HL-60 (cell line): Measurements from ENCODE around the gene DIP2B.

ENCODE experiments used
- DNase-seq, 2 experiments: peaks; one replicate each; pipeline ENCODE4 v3.0.0-alpha.2; 2010 to 2020; ENCODE audit warnings: low read depth in 1 of 2, low spot score in 1 of 2
- H3K27ac ChIP-seq: fragments of 250-450 bp; sonication (Bioruptor Pico); replicated peaks from 2 replicates; pipeline ENCODE4 v1.5.1; 2020; ENCODE audit warnings: mild to moderate bottlenecking, moderate library complexity
- H3K27me3 ChIP-seq: fragments of 250-450 bp; sonication (Bioruptor Pico); 2 replicates; pipeline ENCODE4 v1.5.1; 2021; ENCODE audit warnings: mild to moderate bottlenecking, moderate library complexity; ENCODE audit not compliant: insufficient read depth, poor library complexity, severe bottlenecking
- H3K4me3 ChIP-seq: replicated peaks from 2 replicates; pipeline ENCODE4 v1.5.1; 2011; ENCODE audit warnings: mild to moderate bottlenecking, control low read depth, low read length; ENCODE audit not compliant: insufficient read depth
- CTCF ChIP-seq: IDR thresholded peaks from one replicate; pipeline ENCODE4 v1.5.1; 2011; ENCODE audit warnings: low read length, control low read depth, inconsistent platforms; ENCODE audit not compliant: insufficient read depth
- GABPA ChIP-seq: IDR thresholded peaks from 2 replicates; pipeline ENCODE4 v1.6.1; 2012; ENCODE audit warnings: low read depth
- POLR2AphosphoS5 ChIP-seq: IDR thresholded peaks from 2 replicates; pipeline ENCODE4 v1.6.1; 2012; ENCODE audit warnings: low read depth
- REST ChIP-seq: IDR thresholded peaks from 2 replicates; pipeline ENCODE4 v1.6.1; 2012; ENCODE audit warnings: low read depth; ENCODE audit not compliant: insufficient replicate concordance
- SPI1 ChIP-seq: IDR thresholded peaks from 2 replicates; pipeline ENCODE4 v1.6.1; 2012; ENCODE audit warnings: low read depth, mild to moderate bottlenecking, borderline replicate concordance

Gene DIP2B

GRCh38 chr12:50660425-50660822 is 155.6 kb downstream of the DIP2B start:
- Histone ChIP-seq H3K27ac (no peak overlapping the region), H3K4me3 (no peak overlapping the region), H3K27me3 (no peaks in the 10 kb centered on the region)
- TF ChIP-seq SPI1: no peak
- no peak for TF ChIP-seq CTCF
- TF ChIP-seq POLR2AphosphoS5: no peak
- TF ChIP-seq GABPA: no peak
- no peak for DNase-seq

- Histone ChIP-seq H3K27ac (no peak overlapping the region), H3K4me3 (no peak overlapping the region), H3K27me3 (no peaks in the 10 kb centered on the region)
- no peak for DNase-seq
- TF ChIP-seq SPI1 (no peak), CTCF (no peak), GABPA (no peak), REST (no peak), POLR2AphosphoS5 (no peak)
Observed at GRCh38 chr12:50661300-50662115, 156.7 kb downstream of the DIP2B start.

GRCh38 chr12:50662116-50662510 is 157.3 kb downstream of the DIP2B start:
- no peak for TF ChIP-seq CTCF
- TF ChIP-seq GABPA: no peak
- no peak for TF ChIP-seq REST
- TF ChIP-seq POLR2AphosphoS5: no peak
- TF ChIP-seq SPI1: no peak
- Histone ChIP-seq H3K27ac (no peak overlapping the region), H3K4me3 (no peak overlapping the region), H3K27me3 (no peaks in the 10 kb centered on the region)
- DNase-seq: no peak

GRCh38 chr12:50665170-50665569 is 160.4 kb downstream of the DIP2B start:
- no peak for DNase-seq
- Histone ChIP-seq H3K27ac (no peak overlapping the region), H3K27me3 (no peaks in the 10 kb centered on the region), H3K4me3 (no peak overlapping the region)
- no peak for TF ChIP-seq SPI1
- TF ChIP-seq POLR2AphosphoS5: no peak
- TF ChIP-seq CTCF: no peak
- TF ChIP-seq GABPA: no peak
- no peak for TF ChIP-seq REST
